CD4-positive, alpha-beta T cell treated with Interleukin-6 at 100 ng/mL for 8 hours (primary cell): ENCODE results near the gene CAMKMT.

Experiments
- DNase-seq: peaks from one replicate; pipeline ENCODE4 v3.0.0-alpha.2; 2020; ENCODE audit warnings: mixed read lengths, low spot score

Gene CAMKMT

GRCh38 chr2:44772131-44772530, 410.4 kb downstream of the CAMKMT start:
- DNase-seq, result no peak

GRCh38 chr2:44772669-44773378, 411.1 kb downstream of the CAMKMT start:
- no peak for DNase-seq

- DNase-seq, result no peak
Measured at GRCh38 chr2:44774826-44775492, 413.2 kb downstream of the CAMKMT start.

DNA sequence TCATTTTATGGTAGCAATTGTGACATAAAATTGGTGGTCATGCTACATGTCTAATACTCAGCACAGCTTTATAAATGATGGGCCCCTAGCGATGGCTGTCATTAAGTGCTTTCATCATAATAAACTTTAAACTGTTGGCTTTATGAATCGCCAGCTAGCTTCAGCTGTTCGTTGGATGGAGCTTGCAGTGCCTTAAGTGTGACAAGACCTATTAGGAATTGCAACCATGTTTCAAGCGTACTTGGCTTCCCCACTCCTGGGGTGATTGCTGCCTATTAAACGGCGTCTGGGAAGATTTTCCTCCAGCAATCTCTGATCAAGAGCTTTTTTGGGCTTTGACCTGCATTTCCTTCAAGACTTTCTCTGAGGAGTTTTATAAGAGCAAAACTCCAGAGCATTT, 415.3 kb downstream of the CAMKMT start:
- no peak for DNase-seq

- DNase-seq, result no peak
Measured at GRCh38 chr2:44777537-44777936, 415.8 kb downstream of the CAMKMT start.

- DNase-seq, result no peak
Measured at GRCh38 chr2:44778221-44778654, 416.5 kb downstream of the CAMKMT start.

- no peak for DNase-seq
Measured at GRCh38 chr2:44778671-44779476, 417.1 kb downstream of the CAMKMT start.

DNA sequence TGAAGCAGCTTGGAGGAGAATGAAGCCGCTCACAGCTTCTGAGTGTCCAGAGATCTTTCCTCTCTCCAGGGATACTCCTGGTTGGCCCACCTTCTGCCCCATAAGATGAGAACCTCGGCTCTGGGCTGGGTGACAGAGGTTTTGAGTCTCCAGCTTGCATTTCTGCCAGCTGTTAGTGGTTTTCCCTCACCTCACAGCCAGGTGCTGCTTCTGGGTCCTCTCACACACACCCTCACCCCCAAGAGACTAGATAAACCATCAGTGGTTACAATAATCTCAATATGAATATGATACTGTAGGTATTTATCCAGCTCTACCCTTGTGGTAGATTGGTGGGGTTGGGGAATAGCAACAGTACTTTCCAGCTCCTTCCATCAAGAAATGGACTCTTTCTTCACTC, 418.0 kb downstream of the CAMKMT start:
- DNase-seq, result no peak

GRCh38 chr2:44780406-44780805, 418.7 kb downstream of the CAMKMT start:
- DNase-seq, result no peak

DNA sequence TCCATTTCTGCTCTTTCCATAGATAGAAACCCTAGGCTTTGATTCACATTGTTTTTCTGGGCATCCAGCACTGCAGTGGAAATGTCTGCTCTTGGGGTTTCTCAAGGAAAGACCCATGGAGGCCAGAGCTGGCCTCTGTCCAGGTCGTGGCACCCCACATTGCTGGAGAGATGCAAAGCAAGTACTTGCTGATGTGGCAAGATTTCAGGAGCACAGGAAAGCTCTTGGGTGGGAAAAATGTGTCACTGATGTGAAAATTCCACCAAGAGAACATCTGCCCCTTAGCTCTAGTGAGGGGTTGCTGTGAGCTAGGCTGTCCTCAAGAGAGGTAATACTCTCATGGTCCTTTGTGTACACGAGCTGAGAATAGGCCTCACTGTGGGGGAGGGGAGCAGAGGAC, 423.7 kb downstream of the CAMKMT start:
- no peak for DNase-seq

DNA sequence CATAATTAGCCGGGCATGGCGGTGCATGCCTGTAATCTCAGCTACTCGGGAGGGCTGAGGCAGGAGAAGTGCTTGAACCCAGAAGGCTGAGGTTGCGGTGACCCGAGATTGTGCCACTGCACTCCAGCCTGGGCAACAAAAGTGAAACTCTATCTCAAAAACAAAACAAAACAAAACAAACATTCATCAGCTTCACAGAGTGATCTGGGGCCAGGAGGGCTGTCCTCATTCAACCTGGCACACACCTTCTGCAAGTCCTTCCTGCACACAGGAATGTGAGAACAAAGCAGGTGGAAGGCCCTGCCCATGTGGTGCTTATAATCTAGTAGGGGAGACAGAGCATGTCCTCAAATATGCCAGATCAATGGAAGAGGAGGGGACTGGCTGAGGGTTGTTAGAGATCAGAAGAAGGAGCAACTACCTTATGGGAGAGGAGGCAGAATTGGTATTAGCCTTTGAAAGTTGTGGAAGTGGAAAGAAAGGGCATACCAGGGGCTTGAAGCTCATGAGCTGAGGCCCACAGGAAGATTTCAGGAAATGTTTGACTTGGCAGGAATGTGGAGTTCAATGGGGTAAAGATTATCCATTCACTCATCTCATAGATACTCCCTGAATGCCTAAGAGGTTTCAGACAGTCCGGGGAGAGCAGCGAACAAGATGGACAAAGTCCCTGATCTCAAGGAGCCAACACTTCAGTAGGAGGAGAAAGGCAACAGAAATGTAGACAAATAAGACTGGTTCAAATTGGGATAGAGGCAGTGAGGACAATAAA, 424.5 kb downstream of the CAMKMT start:
- DNase-seq, result no peak

DNA sequence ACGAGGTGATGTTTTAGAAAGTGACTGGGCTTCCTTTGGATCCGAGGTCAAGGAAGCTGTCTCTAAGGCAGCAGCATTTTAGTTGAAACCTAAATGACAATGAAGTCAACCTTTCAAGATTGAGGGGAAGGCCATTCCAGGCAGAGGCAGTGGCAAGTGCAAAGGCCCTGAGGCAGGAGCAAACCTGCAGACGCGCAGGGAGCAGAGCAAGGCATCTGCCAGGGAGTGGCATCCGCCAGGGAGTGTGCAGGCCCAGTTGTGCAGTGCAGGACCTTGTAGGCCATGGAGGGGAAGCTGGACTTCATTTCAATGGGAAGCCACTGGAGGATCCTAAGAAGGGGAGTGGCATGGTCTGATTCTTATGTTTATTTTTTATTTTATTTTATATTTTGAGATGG, 425.1 kb downstream of the CAMKMT start:
- DNase-seq, result no peak

- no peak for DNase-seq
Measured at GRCh38 chr2:44787663-44788062, 425.9 kb downstream of the CAMKMT start.

DNA sequence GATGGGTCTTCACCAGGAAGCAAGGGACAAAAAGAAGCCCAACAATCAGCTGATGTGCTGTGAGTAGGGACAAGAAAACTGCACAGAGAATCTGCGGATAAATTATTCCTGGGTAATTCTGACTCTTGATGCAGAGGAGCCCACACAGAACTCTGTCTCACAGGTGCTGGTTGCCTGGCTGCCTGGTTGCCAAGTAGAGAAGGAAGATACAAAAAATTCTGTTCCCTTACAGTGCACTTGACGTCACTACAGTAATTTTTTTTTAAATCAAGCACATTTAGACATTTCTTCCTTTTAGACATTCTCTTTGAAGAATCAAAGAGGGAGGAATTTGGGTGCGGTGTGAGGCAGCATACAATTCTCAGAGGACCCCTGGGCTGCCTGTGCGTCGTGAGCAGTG, 427.7 kb downstream of the CAMKMT start:
- DNase-seq, result no peak

- no peak for DNase-seq
Measured at GRCh38 chr2:44789971-44790721, 428.4 kb downstream of the CAMKMT start.

GRCh38 chr2:44793322-44793870, 431.6 kb downstream of the CAMKMT start:
- DNase-seq, result no peak

GRCh38 chr2:44796771-44797170, 435.0 kb downstream of the CAMKMT start:
- no peak for DNase-seq

DNA sequence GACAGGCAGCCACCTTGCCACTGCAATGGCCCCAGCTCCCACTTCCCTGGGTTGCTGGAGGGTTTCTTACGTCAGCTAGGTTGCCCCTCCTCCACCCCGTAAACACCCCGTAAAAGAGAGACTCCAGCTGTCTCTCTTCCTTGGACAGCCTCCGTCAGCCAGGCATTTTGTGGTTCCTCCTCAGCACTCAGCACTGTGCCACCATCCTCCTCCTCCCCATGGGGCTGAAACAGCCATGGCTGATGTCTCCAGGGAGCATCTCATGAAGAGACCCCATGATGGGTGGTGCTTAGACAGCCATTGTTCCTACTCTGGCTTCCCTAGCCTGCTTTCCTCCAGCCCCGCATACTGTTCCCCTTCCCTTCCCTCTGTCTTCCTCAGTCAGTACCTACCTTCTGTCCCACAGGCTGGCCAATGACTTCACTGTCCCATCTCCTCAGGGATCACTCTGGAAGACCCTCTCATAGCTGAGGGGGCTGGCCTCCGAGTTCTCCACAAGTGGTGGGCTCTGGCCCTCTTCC, 436.5 kb downstream of the CAMKMT start:
- DNase-seq, result no peak

DNA sequence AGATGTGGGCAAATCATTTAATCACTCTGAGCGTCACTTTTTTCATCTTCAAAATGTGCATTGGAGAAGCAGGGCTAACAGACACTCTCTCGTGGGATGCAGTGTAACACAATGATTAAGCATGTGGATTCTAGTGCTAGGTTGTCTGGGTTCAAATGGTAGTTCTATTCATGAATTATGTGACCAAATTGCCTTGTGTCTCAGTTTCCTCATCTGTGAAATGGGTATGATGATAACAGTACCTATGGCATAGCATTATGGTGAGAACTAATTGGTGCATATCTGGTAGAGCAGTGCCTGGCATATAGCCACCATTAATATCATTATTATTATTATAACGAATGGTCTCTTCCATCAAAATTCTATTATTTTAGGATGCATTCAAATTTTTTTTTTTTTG, 437.4 kb downstream of the CAMKMT start:
- DNase-seq, result no peak

DNA sequence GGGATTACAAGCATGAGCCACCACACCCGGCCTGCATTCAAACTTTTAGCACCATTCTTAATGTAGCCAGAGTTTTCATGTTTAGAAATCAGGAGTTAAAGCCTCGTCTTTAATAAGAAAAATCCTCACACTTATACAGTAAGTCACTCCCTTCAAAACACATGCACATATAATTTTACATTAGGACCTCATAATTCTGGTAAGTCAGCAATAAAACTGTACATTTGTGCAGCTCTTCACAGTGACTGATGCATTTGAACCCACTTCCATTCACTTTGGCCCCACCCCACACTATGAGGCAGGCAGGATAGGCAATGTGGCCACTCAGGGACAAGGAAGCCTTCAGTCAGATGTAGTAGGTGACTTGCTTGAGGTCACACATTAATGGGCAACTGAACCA, 438.0 kb downstream of the CAMKMT start:
- DNase-seq, result no peak

GRCh38 chr2:44801289-44801840, 439.6 kb downstream of the CAMKMT start:
- DNase-seq, result no peak
